CD14-positive monocyte (primary cell): ENCODE results near the gene GALT. TPM values are rescaled to one million over a fixed set of nuclear protein-coding genes. Genes with fewer than 3 reads are reported as not detected.
A peak's percentile ranks its signal among the peaks of the same experiment; 100 is the strongest.

ENCODE experiments used
- DNase-seq, 3 donors: peaks; one replicate each; pipeline ENCODE4 v3.0.0-alpha.2; 2011 to 2022
- H2AFZ ChIP-seq: 2 replicates; pipeline ENCODE4 v1.6.0; 2012; ENCODE audit warnings: mild to moderate bottlenecking, low read depth, low read length, inconsistent platforms; ENCODE audit not compliant: insufficient read depth, poor library complexity, severe bottlenecking
- H3K27ac ChIP-seq, 2 donors: 1 replicate in 1 of 2; 2 replicates in 1 of 2; pipeline ENCODE4 v1.5.1; 2012 to 2013; ENCODE audit warnings: low read length in 2 of 2, control low read depth in 1 of 2, inconsistent platforms in 1 of 2, low read depth in 1 of 2, mild to moderate bottlenecking in 1 of 2
- H3K27me3 ChIP-seq, 2 donors: one replicate each; pipeline versions ENCODE4 v1.6.0 to v1.6.1; 2011 to 2013; ENCODE audit warnings: low read length in 2 of 2; ENCODE audit not compliant: control insufficient read depth in 2 of 2, insufficient read depth in 2 of 2
- H3K36me3 ChIP-seq, 2 donors: replicated peaks in 1 of 2; 1 replicate in 1 of 2; 2 replicates in 1 of 2; pipeline versions ENCODE4 v1.5.1 to v1.6.1; 2012 to 2013; ENCODE audit warnings: low read length in 2 of 2, control low read depth in 1 of 2, inconsistent platforms in 1 of 2, mild to moderate bottlenecking in 1 of 2; ENCODE audit not compliant: insufficient read depth in 2 of 2, control insufficient read depth in 1 of 2
- H3K4me1 ChIP-seq, 2 donors: 1 replicate in 1 of 2; 2 replicates in 1 of 2; pipeline versions ENCODE4 v1.5.1 to v1.6.1; 2012 to 2013; ENCODE audit warnings: low read length in 2 of 2, control low read depth in 1 of 2, inconsistent platforms in 1 of 2, mild to moderate bottlenecking in 1 of 2, moderate library complexity in 1 of 2; ENCODE audit not compliant: insufficient read depth in 2 of 2, control insufficient read depth in 1 of 2
- H3K4me2 ChIP-seq: replicated peaks from 2 replicates; pipeline ENCODE3; 2012; ENCODE audit warnings: low read length, moderate library complexity, mild to moderate bottlenecking; ENCODE audit not compliant: poor library complexity, severe bottlenecking; ENCODE audit errors: extremely low read depth
- H3K4me3 ChIP-seq, 3 experiments: fragments of 200-600 bp in 1 of 3; sonication (generic) in 1 of 3; replicated peaks in 1 of 3; 1 replicate in 2 of 3; 2 replicates in 1 of 3; pipeline ENCODE4 v1.5.1; 2011 to 2013; ENCODE audit warnings: low read length in 3 of 3, mild to moderate bottlenecking in 3 of 3, control low read depth in 2 of 3, low read depth in 2 of 3, inconsistent platforms in 1 of 3, moderate library complexity in 1 of 3
- H3K79me2 ChIP-seq: 2 replicates; pipeline ENCODE4 v1.6.0; 2012; ENCODE audit warnings: mild to moderate bottlenecking, control low read depth, inconsistent platforms, low read length, moderate library complexity; ENCODE audit not compliant: insufficient read depth
- H3K9ac ChIP-seq: 2 replicates; pipeline ENCODE4 v1.6.0; 2017; ENCODE audit warnings: low read length, mild to moderate bottlenecking; ENCODE audit not compliant: insufficient read depth, poor library complexity, severe bottlenecking
- H3K9me3 ChIP-seq, 2 donors: replicated peaks in 1 of 2; 1 replicate in 1 of 2; 2 replicates in 1 of 2; pipeline versions ENCODE4 v1.5.1 to v1.6.1; 2012 to 2013; ENCODE audit warnings: low read length in 2 of 2, control low read depth in 1 of 2; ENCODE audit not compliant: control insufficient read depth in 1 of 2, insufficient read depth in 1 of 2
- H4K20me1 ChIP-seq: 2 replicates; pipeline ENCODE4 v1.6.0; 2012; ENCODE audit warnings: mild to moderate bottlenecking, low read length, control low read depth, moderate library complexity; ENCODE audit not compliant: insufficient read depth
- H3K27ac Mint-ChIP-seq, 7 donors: one replicate each; pipeline ENCODE4 v1.8.0; 2020; ENCODE audit warnings: mild to moderate bottlenecking in 7 of 7, mixed read lengths in 7 of 7, moderate library complexity in 6 of 7, inconsistent platforms in 2 of 7
- H3K27me3 Mint-ChIP-seq, 3 donors: one replicate each; pipeline ENCODE4 v1.8.0; 2021 to 2022; ENCODE audit warnings: low read depth in 3 of 3, mild to moderate bottlenecking in 3 of 3, mixed read lengths in 3 of 3, moderate library complexity in 3 of 3, inconsistent platforms in 1 of 3
- H3K36me3 Mint-ChIP-seq, 2 donors: one replicate each; pipeline ENCODE4 v1.8.0; 2020; ENCODE audit warnings: mixed read lengths in 2 of 2, inconsistent platforms in 1 of 2, mild to moderate bottlenecking in 1 of 2
- H3K4me1 Mint-ChIP-seq: one replicate; pipeline ENCODE4 v1.8.0; 2020; ENCODE audit warnings: mild to moderate bottlenecking, mixed read lengths
- H3K4me3 Mint-ChIP-seq, 2 donors: one replicate each; pipeline ENCODE4 v1.8.0; 2020; ENCODE audit warnings: mild to moderate bottlenecking in 2 of 2, mixed read lengths in 2 of 2, moderate library complexity in 1 of 2
- H3K9me3 Mint-ChIP-seq, 7 donors: one replicate each; pipeline ENCODE4 v1.8.0; 2020 to 2022; ENCODE audit warnings: mixed read lengths in 7 of 7, mild to moderate bottlenecking in 6 of 7, moderate library complexity in 6 of 7, inconsistent platforms in 2 of 7
- WGBS: methylation state at CpG from one replicate; pipeline ENCODE4 v1.1.5; 2013; ENCODE audit warnings: missing lambda C conversion rate; ENCODE audit not compliant: insufficient coverage; 5-methylcytosine and 5-hydroxymethylcytosine counted together
- intact Hi-C, 2 donors: fragments of 100-400 bp; cut with micrococcal nuclease; formaldehyde crosslinking; loops; one replicate each; pipeline versions ENCODE4 v1.15.0 to v1.15.1; 2023
- polyA plus RNA-seq, 3 donors: library from polyadenylated mRNA; depleted of rRNA in 1 of 3; unstranded in 2 of 3; stranded (reverse) in 1 of 3; fragments of 300-500 nt in 2 of 3; fragments of >200 nt in 1 of 3; fragmentation: Illumina TruSeq in 2 of 3; gene quantifications; 1 replicate in 2 of 3; 2 replicates in 1 of 3; pipeline ENCODE4 v1.2.3, GENCODE V29; 2012 to 2021
- TF ChIP-seq, protein P1 (sequence below): fragments of 200-600 bp; IDR thresholded peaks from one replicate; pipeline ENCODE4 v1.8.0; 2022; ENCODE audit warnings: antibody characterized with exemption, mild to moderate bottlenecking

The GALT gene
- polyA plus RNA-seq, 3 donors, result 25.6 to 103 (median 26.9) TPM

DNA sequence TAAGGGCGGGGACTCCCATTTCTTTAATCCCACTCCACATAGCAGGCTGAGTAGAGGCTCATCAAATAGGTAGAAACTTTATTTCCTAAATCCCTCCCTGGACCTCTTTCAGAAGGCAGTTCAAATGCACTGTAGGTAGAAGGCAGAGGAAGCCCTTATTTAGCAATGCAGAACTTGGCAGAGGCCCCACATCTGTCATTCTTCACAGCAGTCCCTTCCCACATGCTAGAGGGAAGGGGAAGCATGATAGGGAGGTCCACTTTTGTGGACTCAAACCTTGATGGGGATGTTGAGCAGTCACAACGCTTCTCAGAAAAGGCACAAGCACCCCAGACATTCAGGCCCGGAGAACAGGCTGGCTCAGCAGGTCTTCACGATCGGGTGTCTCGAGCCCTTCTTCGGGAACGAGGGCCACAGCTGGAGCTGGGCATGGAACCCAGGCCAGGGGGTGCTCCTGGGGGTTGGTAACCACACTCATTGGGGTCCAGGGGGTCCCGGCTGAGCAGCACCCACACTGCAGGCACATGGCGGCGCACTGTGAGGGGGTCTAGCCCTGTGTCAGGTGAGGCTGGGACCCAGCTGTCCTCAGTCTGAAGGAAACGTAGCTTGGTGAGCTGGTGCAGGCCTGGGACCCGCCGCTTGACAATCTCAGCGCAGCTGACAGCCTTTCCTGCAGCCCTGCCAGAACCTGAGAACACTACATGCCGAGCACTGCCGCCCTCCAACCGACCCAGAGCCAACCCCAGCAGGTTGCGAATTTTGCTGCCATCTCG is 35.9 kb upstream of the GALT start:
- Mint-ChIP-seq H3K9me3 (peaks cover 0 to 3% (median 0%) of the 10 kb centered on the region in 7 donors), H3K36me3 (peaks cover 17 to 20% of the 10 kb centered on the region in 2 donors), H3K27me3 (peaks cover 0 to 4% (median 0%) of the 10 kb centered on the region in 3 donors), H3K27ac (no peak overlapping the region), H3K4me3 (peak overlapping the region in 1 of 2 donors; percentile 29), H3K4me1 (peaks cover 27% of the 10 kb centered on the region)
- Histone ChIP-seq H4K20me1 (no peaks in the 10 kb centered on the region), H3K4me3 (peak overlapping the region in 1 of 3 experiments; percentile 91), H3K4me1 (peaks cover 24 to 30% of the 10 kb centered on the region in 2 donors), H3K9me3 (no peaks in the 10 kb centered on the region), H2AFZ (peak overlapping the region; percentile 100), H3K27me3 (peaks cover 0 to 2% of the 10 kb centered on the region in 2 donors), H3K4me2 (peak overlapping the region; percentile 80), H3K9ac (no peak overlapping the region), H3K27ac (no peak overlapping the region), H3K36me3 (peaks cover 17 to 23% of the 10 kb centered on the region in 2 donors), H3K79me2 (peaks cover 13% of the 10 kb centered on the region)
- TF ChIP-seq, protein P1, sequence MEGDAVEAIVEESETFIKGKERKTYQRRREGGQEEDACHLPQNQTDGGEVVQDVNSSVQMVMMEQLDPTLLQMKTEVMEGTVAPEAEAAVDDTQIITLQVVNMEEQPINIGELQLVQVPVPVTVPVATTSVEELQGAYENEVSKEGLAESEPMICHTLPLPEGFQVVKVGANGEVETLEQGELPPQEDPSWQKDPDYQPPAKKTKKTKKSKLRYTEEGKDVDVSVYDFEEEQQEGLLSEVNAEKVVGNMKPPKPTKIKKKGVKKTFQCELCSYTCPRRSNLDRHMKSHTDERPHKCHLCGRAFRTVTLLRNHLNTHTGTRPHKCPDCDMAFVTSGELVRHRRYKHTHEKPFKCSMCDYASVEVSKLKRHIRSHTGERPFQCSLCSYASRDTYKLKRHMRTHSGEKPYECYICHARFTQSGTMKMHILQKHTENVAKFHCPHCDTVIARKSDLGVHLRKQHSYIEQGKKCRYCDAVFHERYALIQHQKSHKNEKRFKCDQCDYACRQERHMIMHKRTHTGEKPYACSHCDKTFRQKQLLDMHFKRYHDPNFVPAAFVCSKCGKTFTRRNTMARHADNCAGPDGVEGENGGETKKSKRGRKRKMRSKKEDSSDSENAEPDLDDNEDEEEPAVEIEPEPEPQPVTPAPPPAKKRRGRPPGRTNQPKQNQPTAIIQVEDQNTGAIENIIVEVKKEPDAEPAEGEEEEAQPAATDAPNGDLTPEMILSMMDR, result no peak
- WGBS, result 96% methylated on average over 19 of the region's 20 CpGs
- peak in 1 of 3 donors; percentile 9 for DNase-seq
- intact Hi-C loops, result loop anchor here (5.0 to 10.0 kb wide), 2 partner anchors 153 to 156 kb away; partner anchors contain the start of genes DNAI1 (in 2 of the 2) and FAM219A (in 2 of the 2)

DNA sequence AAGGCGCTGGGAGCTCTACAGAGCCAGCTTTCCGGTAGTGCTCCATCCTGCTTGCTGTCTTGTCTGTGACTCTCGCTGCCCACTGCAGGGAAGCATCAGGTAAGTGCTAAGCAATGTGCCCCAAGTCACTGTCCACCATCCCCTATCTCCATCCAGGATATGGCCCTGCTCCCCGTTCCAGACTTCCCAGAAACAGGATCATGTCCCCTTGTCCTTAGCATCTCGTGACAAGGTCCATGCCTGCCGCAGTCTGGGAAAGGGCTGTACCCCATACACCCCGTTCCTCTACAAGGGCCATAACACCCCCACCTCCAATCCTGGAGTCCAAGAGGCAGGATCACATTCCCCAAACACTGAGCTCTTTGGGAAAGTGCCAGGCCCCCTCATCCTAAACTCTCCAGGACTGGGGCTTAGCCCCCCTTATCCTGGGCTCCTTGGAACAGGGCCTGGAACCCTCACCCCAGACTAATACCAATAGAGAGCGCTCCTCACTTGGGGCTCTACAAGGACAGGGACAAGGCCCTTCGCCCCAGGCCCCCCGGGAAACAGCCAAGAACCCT is 35.1 kb upstream of the GALT start:
- H3K4me1 Mint-ChIP-seq, result peaks cover 27% of the 10 kb centered on the region
- H3K27me3 ChIP-seq, result no peaks in the 10 kb centered on the region
- peaks cover 0 to 3% (median 0%) of the 10 kb centered on the region in 7 donors for H3K9me3 Mint-ChIP-seq
- H3K4me2 ChIP-seq, result peak overlapping the region; percentile 80
- 75% methylated on average over 10 of the region's 10 CpGs for WGBS
- no peak for DNase-seq
- H3K27ac ChIP-seq, result peak overlapping the region; percentile 76 to 97
- H3K36me3 Mint-ChIP-seq, result peaks cover 24 to 27% of the 10 kb centered on the region in 2 donors
- H4K20me1 ChIP-seq, result no peaks in the 10 kb centered on the region
- TF ChIP-seq, protein P1, result no peak
- H3K4me1 ChIP-seq, result peaks cover 24 to 30% of the 10 kb centered on the region in 2 donors
- no peaks in the 10 kb centered on the region for H3K9me3 ChIP-seq
- H3K27ac Mint-ChIP-seq, result peak overlapping the region; percentile 84 to 96 (median 93)
- peak overlapping the region; percentile 100 for H2AFZ ChIP-seq
- H3K4me3 ChIP-seq, result peak overlapping the region; percentile 78 to 91 (median 85)
- peaks cover 23 to 30% of the 10 kb centered on the region in 2 donors for H3K36me3 ChIP-seq
- peaks cover 13% of the 10 kb centered on the region for H3K79me2 ChIP-seq
- H3K27me3 Mint-ChIP-seq, result peaks cover 0 to 4% (median 0%) of the 10 kb centered on the region in 3 donors
- H3K9ac ChIP-seq, result peak overlapping the region; percentile 95
- intact Hi-C loops, result loop anchor here (5.0 to 10.0 kb wide), 2 partner anchors 154 to 157 kb away; partner anchors contain the start of genes DNAI1 (in 2 of the 2) and FAM219A (in 2 of the 2)
- H3K4me3 Mint-ChIP-seq, result peak overlapping the region; percentile 81 to 93
